Gastrocnemius medialis (tissue), 4 donors: ENCODE results near the gene YBX2. TPM values are rescaled to one million over a fixed set of nuclear protein-coding genes. Genes with fewer than 3 reads are reported as not detected.

Source experiments
- ATAC-seq, 2 donors: fragments of 150-250 bp; one replicate each; pipeline ENCODE4 v1.9.1; 2016
- DNase-seq, 2 donors: peaks; one replicate each; pipeline ENCODE4 v3.0.0-alpha.2; 2019
- H3K27ac ChIP-seq, 4 donors: fragments of 200-600 bp; sonication (generic); 1 replicate in 1 of 4; 2 replicates in 3 of 4; pipeline ENCODE4 v1.5.1; 2016 to 2018; ENCODE audit warnings: mild to moderate bottlenecking in 2 of 4, moderate library complexity in 1 of 4
- H3K27me3 ChIP-seq, 3 donors: fragments of 200-600 bp; sonication (generic) in 2 of 3; 1 replicate in 1 of 3; 2 replicates in 2 of 3; pipeline versions ENCODE4 v1.5.1 to v1.6.0; 2016 to 2019; ENCODE audit warnings: mild to moderate bottlenecking in 1 of 3, moderate library complexity in 1 of 3
- H3K36me3 ChIP-seq, 2 donors: fragments of 200-600 bp; sonication (generic) in 1 of 2; one replicate each; pipeline ENCODE4 v1.5.1; 2017 to 2018
- H3K4me1 ChIP-seq, 2 donors: fragments of 200-600 bp; sonication (generic) in 1 of 2; one replicate each; pipeline ENCODE4 v1.5.1; 2016 to 2017; ENCODE audit warnings: mild to moderate bottlenecking in 2 of 2
- H3K4me3 ChIP-seq, 4 donors: fragments of 200-600 bp; sonication (generic) in 3 of 4; 1 replicate in 1 of 4; 2 replicates in 3 of 4; pipeline ENCODE4 v1.5.1; 2016 to 2019; ENCODE audit warnings: mild to moderate bottlenecking in 2 of 4
- H3K9me3 ChIP-seq, 3 donors: fragments of 200-600 bp; sonication (generic) in 2 of 3; 1 replicate in 1 of 3; 2 replicates in 2 of 3; pipeline ENCODE4 v1.5.1; 2016 to 2019
- CTCF ChIP-seq, 5 experiments: fragments of 450-650 bp in 3 of 5; fragments of 200-600 bp in 2 of 5; sonication (generic) in 2 of 5; IDR thresholded peaks in 4 of 5; conservative IDR thresholded peaks in 1 of 5; 1 replicate in 4 of 5; 2 replicates in 1 of 5; pipeline ENCODE4 v1.5.1; 2016 to 2019; ENCODE audit warnings: antibody characterized with exemption in 5 of 5, mild to moderate bottlenecking in 3 of 5, moderate library complexity in 3 of 5
- POLR2A ChIP-seq, 2 donors: fragments of 450-650 bp; IDR thresholded peaks; one replicate each; pipeline ENCODE4 v1.6.1; 2017; ENCODE audit warnings: antibody characterized with exemption in 2 of 2, mild to moderate bottlenecking in 2 of 2, moderate library complexity in 2 of 2
- in situ Hi-C, 4 donors: fragments of 200-750 bp; cut with MboI; loops; one replicate each; pipeline versions ENCODE4 v1.15.0 to v1.8.0; 2017; ENCODE audit warnings: low sequenced_read_pairs in 4 of 4
- intact Hi-C: fragments of 100-400 bp; cut with DNase I; formaldehyde crosslinking; loops from one replicate; pipeline ENCODE4 v1.15.1; 2023; ENCODE audit warnings: low total_unique reads
- total RNA-seq, 4 donors: library from RNA; depleted of rRNA; stranded (reverse); fragments of >200 nt; gene quantifications; one replicate each; pipeline versions ENCODE4 v1.1.0 to v1.2.3, GENCODE V29; 2016

YBX2 gene
- total RNA-seq, 4 donors from 2014 or later = 0.42 to 2.2 (median 0.46) TPM; not detected in 1

GRCh38 chr17:7260651-7261378 lies 33.6 kb downstream of the YBX2 start:
- peak overlapping the region in 1 of 4 donors; percentile 11 for H3K27ac ChIP-seq
- H3K36me3 ChIP-seq = peaks cover 0 to 42% of the 10 kb centered on the region in 2 donors
- H3K4me1 ChIP-seq = peaks cover 5 to 9% of the 10 kb centered on the region in 2 donors
- ATAC-seq (peak in 1 of 2 donors; percentile 44), DNase-seq (no peak)
- in situ Hi-C loops = no loop called here
- TF ChIP-seq POLR2A (IDR thresholded peaks at IDR 0.05) = no peak
- TF ChIP-seq CTCF (IDR thresholded peaks at IDR 0.05 in 4 of 5, conservative IDR thresholded peaks at IDR 0.05 in 1 of 5) = no peak
- H3K9me3 ChIP-seq = no peaks in the 10 kb centered on the region
- peaks cover 41 to 48% (median 43%) of the 10 kb centered on the region in 3 donors for H3K27me3 ChIP-seq
- intact Hi-C loops = no loop called here
- H3K4me3 ChIP-seq = peak overlapping the region; percentile 52 to 63 (median 53)

GRCh38 chr17:7260151-7260550 lies 34.3 kb downstream of the YBX2 start:
- in situ Hi-C loops (no loop called here), intact Hi-C loops (no loop called here)
- peaks cover 41 to 45% (median 43%) of the 10 kb centered on the region in 3 donors for H3K27me3 ChIP-seq

GRCh38 chr17:7259555-7259889 lies 34.9 kb downstream of the YBX2 start:
- Histone ChIP-seq H3K4me3 (no peak overlapping the region), H3K9me3 (no peaks in the 10 kb centered on the region), H3K27me3 (peaks cover 38 to 41% (median 39%) of the 10 kb centered on the region in 3 donors), H3K36me3 (peaks cover 0 to 55% of the 10 kb centered on the region in 2 donors), H3K4me1 (peaks cover 5 to 9% of the 10 kb centered on the region in 2 donors), H3K27ac (no peak overlapping the region)
- ATAC-seq (no peak), DNase-seq (no peak)
- intact Hi-C loops (no loop called here), in situ Hi-C loops (loop anchor here in 1 of 4 donors (10.0 kb wide), 1 partner anchor 45 kb away; the partner anchor contains the start of gene EIF5A)
- no peak for TF ChIP-seq POLR2A (IDR thresholded peaks at IDR 0.05)
- no peak for TF ChIP-seq CTCF (IDR thresholded peaks at IDR 0.05 in 4 of 5, conservative IDR thresholded peaks at IDR 0.05 in 1 of 5)

More at GRCh38 chr17:7260151-7260550, 34.3 kb downstream of the YBX2 start:
- TF ChIP-seq CTCF (IDR thresholded peaks at IDR 0.05 in 4 of 5, conservative IDR thresholded peaks at IDR 0.05 in 1 of 5) = no peak
- no peak for TF ChIP-seq POLR2A (IDR thresholded peaks at IDR 0.05)
- ATAC-seq (no peak), DNase-seq (no peak)
- Histone ChIP-seq H3K36me3 (peaks cover 0 to 49% of the 10 kb centered on the region in 2 donors), H3K27ac (no peak overlapping the region), H3K4me3 (no peak overlapping the region), H3K9me3 (no peaks in the 10 kb centered on the region), H3K4me1 (peaks cover 5 to 9% of the 10 kb centered on the region in 2 donors)

GRCh38 chr17:7258731-7259554 lies 35.5 kb downstream of the YBX2 start:
- H3K4me3 ChIP-seq = no peak overlapping the region
- H3K36me3 ChIP-seq = peaks cover 0 to 58% of the 10 kb centered on the region in 2 donors
- ATAC-seq = no peak
- no peak overlapping the region for H3K27ac ChIP-seq
- TF ChIP-seq POLR2A (IDR thresholded peaks at IDR 0.05) = no peak
- TF ChIP-seq CTCF (IDR thresholded peaks at IDR 0.05 in 4 of 5, conservative IDR thresholded peaks at IDR 0.05 in 1 of 5) = no peak
- H3K27me3 ChIP-seq = peaks cover 33 to 35% (median 34%) of the 10 kb centered on the region in 3 donors
- H3K4me1 ChIP-seq = peaks cover 5 to 9% of the 10 kb centered on the region in 2 donors
- in situ Hi-C loops (loop anchor here in 1 of 4 donors (10.0 kb wide), 1 partner anchor 46 kb away; the partner anchor contains the start of gene EIF5A), intact Hi-C loops (no loop called here)
- no peaks in the 10 kb centered on the region for H3K9me3 ChIP-seq
- DNase-seq = no peak
